Fibroblast of lung (primary cell): ENCODE measurements around the gene OR10X1. TPM values are rescaled to one million over a fixed set of nuclear protein-coding genes. Genes with fewer than 3 reads are reported as not detected.

Experiments used
- DNase-seq, 2 donors: peaks; one replicate each; pipeline versions ENCODE4 v3.0.0 to v3.0.0-alpha.2; 2010; ENCODE audit warnings: low read depth in 2 of 2
- H2AFZ ChIP-seq: 2 replicates; pipeline ENCODE4 v1.5.1; 2012; ENCODE audit warnings: low read length, control low read depth, inconsistent platforms
- H3K27ac ChIP-seq: 2 replicates; pipeline ENCODE4 v1.5.1; 2011; ENCODE audit warnings: low read length, control low read depth; ENCODE audit not compliant: insufficient read depth
- H3K27me3 ChIP-seq: 2 replicates; pipeline ENCODE4 v1.5.1; 2011; ENCODE audit warnings: mild to moderate bottlenecking, low read length; ENCODE audit not compliant: control insufficient read depth, insufficient read depth
- H3K36me3 ChIP-seq: 2 replicates; pipeline ENCODE4 v1.5.1; 2011; ENCODE audit warnings: low read length; ENCODE audit not compliant: control insufficient read depth, insufficient read depth
- H3K4me1 ChIP-seq: 2 replicates; pipeline ENCODE4 v1.5.1; 2011; ENCODE audit warnings: low read length; ENCODE audit not compliant: control insufficient read depth, insufficient read depth; ENCODE audit errors: extremely low read depth
- H3K4me2 ChIP-seq: 2 replicates; pipeline ENCODE4 v1.5.1; 2011; ENCODE audit warnings: low read length, control low read depth; ENCODE audit not compliant: insufficient read depth; ENCODE audit errors: extremely low read depth
- H3K4me3 ChIP-seq, 4 experiments: fragments of 200-600 bp in 1 of 4; sonication (generic) in 1 of 4; replicated peaks in 1 of 4; 2 replicates each; pipeline ENCODE4 v1.5.1; 2011 to 2016; ENCODE audit warnings: low read length in 4 of 4, low read depth in 3 of 4, mild to moderate bottlenecking in 3 of 4, control low read depth in 2 of 4, inconsistent platforms in 1 of 4, mixed read lengths in 1 of 4; ENCODE audit not compliant: insufficient read depth in 1 of 4; ENCODE audit errors: control extremely low read depth in 1 of 4
- H3K79me2 ChIP-seq: 2 replicates; pipeline ENCODE4 v1.5.1; 2012; ENCODE audit warnings: mild to moderate bottlenecking, low read length, inconsistent platforms; ENCODE audit not compliant: control insufficient read depth, insufficient read depth
- H3K9ac ChIP-seq: 2 replicates; pipeline ENCODE4 v1.5.1; 2011; ENCODE audit warnings: mild to moderate bottlenecking, low read length, control low read depth; ENCODE audit not compliant: insufficient read depth
- H3K9me3 ChIP-seq: 2 replicates; pipeline ENCODE4 v1.5.1; 2012; ENCODE audit warnings: low read depth, low read length; ENCODE audit not compliant: control insufficient read depth, insufficient read depth
- H4K20me1 ChIP-seq: 2 replicates; pipeline ENCODE4 v1.5.1; 2011; ENCODE audit warnings: low read length; ENCODE audit not compliant: control insufficient read depth, insufficient read depth; ENCODE audit errors: extremely low read depth
- EZH2 ChIP-seq: IDR thresholded peaks from 2 replicates; pipeline ENCODE4 v1.5.1; 2012; ENCODE audit warnings: low read length, control low read depth, mild to moderate bottlenecking; ENCODE audit errors: missing control alignments
- polyA plus RNA-seq, 2 donors: library from polyadenylated mRNA; depleted of rRNA in 1 of 2; stranded (reverse) in 1 of 2; unstranded in 1 of 2; fragments of >200 nt; gene quantifications; 2 replicates each; pipeline ENCODE4 v1.2.1, GENCODE V29; 2011 to 2012; ENCODE audit warnings: missing spikeins in 1 of 2
- total RNA-seq: library from RNA; depleted of rRNA; stranded (reverse); fragments of >200 nt; gene quantifications from 2 replicates; pipeline ENCODE4 v1.2.1, GENCODE V29; 2014
- TF ChIP-seq, protein P1 (sequence below), 2 donors: IDR thresholded peaks in 1 of 2; conservative IDR thresholded peaks in 1 of 2; 1 replicate in 1 of 2; 2 replicates in 1 of 2; pipeline ENCODE4 v1.5.1; 2011 to 2012; ENCODE audit warnings: low read length in 2 of 2, control low read depth in 1 of 2, inconsistent platforms in 1 of 2, low read depth in 1 of 2, mild to moderate bottlenecking in 1 of 2

The OR10X1 gene
- total and polyA plus RNA-seq, 2 donors (not counting 1 experiment from before 2014, with no cell fraction given), result not detected

DNA sequence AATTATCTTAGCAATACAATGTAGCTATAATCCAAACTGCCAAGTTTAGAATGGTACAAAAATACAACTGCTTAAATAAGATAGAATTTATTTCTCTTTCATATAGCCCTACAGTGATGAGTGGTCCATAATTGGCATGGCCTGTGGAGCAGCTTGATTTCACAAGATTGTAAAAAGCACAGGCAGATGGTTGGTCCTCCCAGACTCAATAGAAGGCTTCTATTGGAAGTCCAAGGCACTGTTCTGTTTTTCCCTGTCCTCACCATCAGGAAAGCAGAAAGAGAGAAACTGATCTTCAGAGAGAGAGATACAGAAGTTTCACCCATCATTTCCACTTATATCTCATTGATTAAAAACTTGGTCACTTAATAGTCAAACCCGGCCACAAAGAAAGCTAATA, 7.5 kb downstream of the OR10X1 start:
- Histone ChIP-seq H3K9me3 (no peaks in the 10 kb centered on the region), H3K4me3 (no peak overlapping the region), H2AFZ (no peak overlapping the region), H3K27me3 (no peaks in the 10 kb centered on the region), H3K27ac (no peak overlapping the region), H4K20me1 (no peaks in the 10 kb centered on the region), H3K9ac (no peak overlapping the region), H3K4me2 (no peak overlapping the region), H3K36me3 (no peaks in the 10 kb centered on the region), H3K4me1 (no peaks in the 10 kb centered on the region), H3K79me2 (no peaks in the 10 kb centered on the region)
- DNase-seq, result no peak
- no peak for TF ChIP-seq EZH2
- TF ChIP-seq, protein P1, sequence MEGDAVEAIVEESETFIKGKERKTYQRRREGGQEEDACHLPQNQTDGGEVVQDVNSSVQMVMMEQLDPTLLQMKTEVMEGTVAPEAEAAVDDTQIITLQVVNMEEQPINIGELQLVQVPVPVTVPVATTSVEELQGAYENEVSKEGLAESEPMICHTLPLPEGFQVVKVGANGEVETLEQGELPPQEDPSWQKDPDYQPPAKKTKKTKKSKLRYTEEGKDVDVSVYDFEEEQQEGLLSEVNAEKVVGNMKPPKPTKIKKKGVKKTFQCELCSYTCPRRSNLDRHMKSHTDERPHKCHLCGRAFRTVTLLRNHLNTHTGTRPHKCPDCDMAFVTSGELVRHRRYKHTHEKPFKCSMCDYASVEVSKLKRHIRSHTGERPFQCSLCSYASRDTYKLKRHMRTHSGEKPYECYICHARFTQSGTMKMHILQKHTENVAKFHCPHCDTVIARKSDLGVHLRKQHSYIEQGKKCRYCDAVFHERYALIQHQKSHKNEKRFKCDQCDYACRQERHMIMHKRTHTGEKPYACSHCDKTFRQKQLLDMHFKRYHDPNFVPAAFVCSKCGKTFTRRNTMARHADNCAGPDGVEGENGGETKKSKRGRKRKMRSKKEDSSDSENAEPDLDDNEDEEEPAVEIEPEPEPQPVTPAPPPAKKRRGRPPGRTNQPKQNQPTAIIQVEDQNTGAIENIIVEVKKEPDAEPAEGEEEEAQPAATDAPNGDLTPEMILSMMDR (conservative IDR thresholded peaks at IDR 0.05 in 1 of 2, IDR thresholded peaks at IDR 0.05 in 1 of 2; ENCODE audit: low read depth in 1 of 2, low read length in 2 of 2), result no peak

DNA sequence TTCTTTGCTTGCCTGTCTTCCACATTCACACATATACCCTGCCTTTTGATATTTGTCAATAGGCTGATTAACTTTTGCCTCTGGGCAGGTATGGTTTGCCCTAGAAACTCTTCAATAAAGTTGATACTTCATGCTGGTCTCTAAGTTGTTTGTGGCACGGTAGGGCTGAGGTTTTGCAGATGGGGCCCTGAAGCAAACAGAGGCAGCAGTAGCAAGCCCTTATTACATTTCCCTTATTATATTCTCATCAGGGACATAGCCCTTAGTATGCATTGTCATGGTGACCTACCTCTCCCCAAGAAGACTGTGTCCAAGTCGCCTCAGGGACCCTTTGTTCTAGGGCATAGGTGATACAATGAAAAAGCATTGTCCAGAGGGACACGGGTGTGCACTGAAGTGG, 9.2 kb downstream of the OR10X1 start, which contains the start of gene OR6P1:
TSS of gene OR6P1 (minus strand) at position 101 of the 400 bp plus-strand sequence. CDS start 6,976 bp downstream, outside the sequence.
- H3K4me2 ChIP-seq, result no peak within 1 kb of the TSS
- H3K9ac ChIP-seq, result no peak within 1 kb of the TSS
- H4K20me1 ChIP-seq, result no peaks in the 10 kb centered on the region
- no peaks in the 10 kb centered on the region for H3K36me3 ChIP-seq
- H3K4me3 ChIP-seq, result no peak within 1 kb of the TSS
- TF ChIP-seq EZH2, result no peak
- TF ChIP-seq, protein P1 (conservative IDR thresholded peaks at IDR 0.05 in 1 of 2, IDR thresholded peaks at IDR 0.05 in 1 of 2; ENCODE audit: low read depth in 1 of 2, low read length in 2 of 2), result no peak
- H3K27me3 ChIP-seq, result no peaks in the 10 kb centered on the region
- H3K79me2 ChIP-seq, result no peaks in the 10 kb centered on the region
- H3K4me1 ChIP-seq, result no peaks in the 10 kb centered on the region
- no peak within 1 kb of the TSS for H2AFZ ChIP-seq
- H3K27ac ChIP-seq, result no peak within 1 kb of the TSS
- no peaks in the 10 kb centered on the region for H3K9me3 ChIP-seq
- DNase-seq, result no peak

DNA sequence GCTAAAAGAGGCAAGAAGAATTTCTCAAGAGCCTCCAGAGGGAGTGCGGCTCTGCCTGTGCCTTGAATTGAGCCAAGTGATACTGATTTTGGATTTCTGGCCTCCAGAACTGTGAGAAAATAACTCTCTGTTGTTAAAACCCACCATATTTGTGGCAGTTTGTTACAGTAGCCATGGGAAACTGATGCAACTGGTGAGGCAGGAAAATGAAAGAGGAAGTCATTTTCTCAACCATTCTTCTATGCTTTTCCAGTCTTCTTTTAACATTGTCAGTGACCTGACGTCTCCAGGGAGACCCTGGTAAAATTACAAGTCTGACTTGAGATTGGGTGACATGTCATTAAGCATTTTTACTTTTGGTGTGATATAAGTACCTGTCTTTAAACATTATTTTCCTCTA, 15.1 kb downstream of the OR10X1 start:
- no peaks in the 10 kb centered on the region for H3K27me3 ChIP-seq
- H3K36me3 ChIP-seq, result no peaks in the 10 kb centered on the region
- DNase-seq, result no peak
- no peak overlapping the region for H3K4me2 ChIP-seq
- no peaks in the 10 kb centered on the region for H3K79me2 ChIP-seq
- H4K20me1 ChIP-seq, result no peaks in the 10 kb centered on the region
- H3K27ac ChIP-seq, result no peak overlapping the region
- H2AFZ ChIP-seq, result no peak overlapping the region
- H3K4me3 ChIP-seq, result no peak overlapping the region
- no peaks in the 10 kb centered on the region for H3K9me3 ChIP-seq
- H3K9ac ChIP-seq, result no peak overlapping the region
- TF ChIP-seq EZH2, result no peak
- TF ChIP-seq, protein P1 (conservative IDR thresholded peaks at IDR 0.05 in 1 of 2, IDR thresholded peaks at IDR 0.05 in 1 of 2; ENCODE audit: low read depth in 1 of 2, low read length in 2 of 2), result no peak
- H3K4me1 ChIP-seq, result no peaks in the 10 kb centered on the region
